Stimulated activated CD8-positive, alpha-beta memory T cell treated with anti-CD3 and anti-CD28 coated beads, Interleukin-12 subunit alpha, Interleukin-12 subunit beta, amount 100 ng/mL, for 24 hours (primary cell): ENCODE results near the gene MTM1.

Source experiments
- DNase-seq: peaks from one replicate; pipeline ENCODE4 v3.0.0-alpha.2; 2020; ENCODE audit errors: extremely low read depth

Gene MTM1

DNA sequence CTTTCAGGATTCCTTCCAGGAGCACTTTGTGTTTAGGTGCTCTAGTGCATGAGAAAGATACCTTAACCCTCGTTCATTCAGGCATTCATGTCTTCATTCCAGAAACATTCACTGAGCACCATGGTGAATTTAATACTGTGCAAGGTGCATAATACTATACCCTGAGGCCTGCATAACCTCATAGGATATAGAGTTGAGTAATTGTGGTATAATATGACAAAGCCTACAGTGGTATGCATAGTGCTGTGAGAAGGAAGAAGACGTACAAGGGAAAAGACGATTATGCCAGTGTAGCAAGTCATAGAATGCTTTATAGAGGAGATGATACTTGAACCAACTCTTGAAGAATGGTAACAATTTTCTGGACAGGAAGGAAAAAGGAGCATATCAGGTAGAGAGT, 34.3 kb downstream of the MTM1 start:
- no peak for DNase-seq

DNA sequence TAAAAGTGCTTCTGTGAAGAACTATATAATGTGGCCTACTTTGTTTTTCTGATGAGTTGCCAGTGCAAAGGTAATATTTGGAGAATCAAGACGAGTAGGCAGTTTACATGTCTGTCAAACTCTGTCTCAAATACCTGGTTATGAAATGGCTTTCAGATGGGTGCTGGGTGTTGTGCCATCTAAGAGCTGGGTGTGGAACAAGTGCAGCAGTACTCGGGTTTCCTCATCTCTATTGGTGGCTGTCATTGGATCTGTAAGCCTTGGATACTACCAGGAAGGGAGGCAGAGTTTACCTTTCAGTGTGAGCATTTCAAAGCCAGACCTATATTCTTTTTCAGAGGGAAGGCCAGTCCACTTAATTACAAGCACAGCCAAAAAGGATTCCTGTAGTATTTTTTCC, 37.2 kb downstream of the MTM1 start:
- DNase-seq = no peak

GRCh38 chrX:150607201-150607600, 38.8 kb downstream of the MTM1 start:
- DNase-seq = no peak

DNA sequence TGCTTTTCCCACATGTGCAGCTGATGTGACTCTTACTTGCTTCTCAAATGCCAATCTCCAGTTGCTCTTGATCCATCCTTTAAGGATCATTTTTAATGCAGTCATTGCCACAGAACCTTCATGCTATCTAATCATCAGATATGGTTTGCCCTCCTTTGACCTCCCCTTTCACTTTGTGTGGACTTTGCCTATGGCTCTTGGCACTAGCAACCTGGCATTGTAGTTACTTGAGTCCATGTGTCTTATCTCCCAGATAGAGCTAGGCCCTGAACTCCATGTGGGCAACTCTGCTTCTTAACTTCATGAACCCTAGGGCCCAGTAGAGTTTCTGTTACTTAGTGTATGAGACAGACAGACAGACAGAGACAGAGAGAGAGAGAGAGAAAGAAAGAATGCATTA, 41.6 kb downstream of the MTM1 start:
- no peak for DNase-seq

GRCh38 chrX:150610446-150610845, 42.0 kb downstream of the MTM1 start:
- no peak for DNase-seq

DNA sequence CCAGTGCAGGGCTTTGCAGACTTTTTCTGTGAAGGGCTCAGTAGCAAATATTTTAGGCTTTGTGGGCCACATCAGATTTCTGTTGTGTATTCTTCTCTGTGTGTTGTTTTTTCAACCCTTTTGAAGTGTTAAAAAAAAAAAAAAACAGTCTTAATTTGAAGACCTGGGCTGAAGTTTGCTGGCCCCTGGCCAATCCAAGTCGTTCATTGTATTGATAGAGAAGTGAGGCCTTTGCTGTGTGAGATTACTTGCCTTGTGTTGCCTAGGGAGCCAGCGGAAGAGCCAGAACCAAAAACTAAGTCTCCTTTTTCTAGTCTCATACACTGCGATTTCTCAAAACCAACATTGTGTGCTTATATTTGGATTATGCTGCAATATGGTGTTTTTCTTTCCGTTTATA, 46.9 kb downstream of the MTM1 start:
- DNase-seq = no peak

GRCh38 chrX:150616179-150616862, 47.9 kb downstream of the MTM1 start:
- no peak for DNase-seq

GRCh38 chrX:150616863-150617198, 48.4 kb downstream of the MTM1 start:
- no peak for DNase-seq

DNA sequence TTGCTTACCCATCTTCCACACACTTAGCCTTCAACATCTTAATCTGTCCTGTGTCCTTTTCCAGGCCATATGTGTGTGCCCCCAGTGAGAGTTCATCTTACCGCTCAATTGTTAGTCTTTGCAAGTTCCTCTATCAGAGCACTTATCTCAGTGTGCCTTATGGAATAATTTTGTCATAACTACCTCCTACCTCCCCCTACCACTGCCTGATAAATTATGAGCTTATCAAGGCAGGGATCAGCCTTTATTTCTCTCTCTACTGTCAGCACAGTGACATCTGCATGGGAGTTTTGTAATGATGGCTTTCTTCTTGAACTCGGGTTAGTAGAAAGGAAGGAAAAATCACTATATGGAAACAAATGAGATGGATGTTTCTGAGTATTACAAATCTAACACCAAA, 53.2 kb downstream of the MTM1 start:
- DNase-seq = no peak

- no peak for DNase-seq
Measured at GRCh38 chrX:150623583-150623982, 55.2 kb downstream of the MTM1 start.

DNA sequence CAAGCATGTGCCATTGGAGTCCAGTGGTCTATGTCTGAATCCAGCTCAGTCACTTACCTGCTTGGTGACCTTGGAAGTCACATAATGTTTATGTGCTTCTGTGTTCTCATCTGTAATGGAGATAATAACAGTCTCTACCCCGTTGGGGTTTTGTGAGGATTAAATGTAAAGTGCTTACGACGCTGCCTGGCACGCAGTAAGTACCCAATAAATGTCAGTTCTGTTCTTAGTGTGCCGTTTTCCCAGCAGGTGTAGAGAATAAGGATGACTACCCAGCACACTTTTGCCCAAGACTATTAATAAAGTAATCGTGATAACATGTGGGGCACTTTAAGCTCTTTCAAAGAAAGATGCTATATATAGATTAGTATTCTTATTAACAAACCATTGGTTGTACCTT, 56.7 kb downstream of the MTM1 start:
- DNase-seq = no peak

GRCh38 chrX:150625875-150626274, 57.5 kb downstream of the MTM1 start:
- DNase-seq = no peak

- DNase-seq = no peak
Measured at GRCh38 chrX:150627957-150628356, 59.5 kb downstream of the MTM1 start.

GRCh38 chrX:150635952-150636351, 67.5 kb downstream of the MTM1 start:
- no peak for DNase-seq

DNA sequence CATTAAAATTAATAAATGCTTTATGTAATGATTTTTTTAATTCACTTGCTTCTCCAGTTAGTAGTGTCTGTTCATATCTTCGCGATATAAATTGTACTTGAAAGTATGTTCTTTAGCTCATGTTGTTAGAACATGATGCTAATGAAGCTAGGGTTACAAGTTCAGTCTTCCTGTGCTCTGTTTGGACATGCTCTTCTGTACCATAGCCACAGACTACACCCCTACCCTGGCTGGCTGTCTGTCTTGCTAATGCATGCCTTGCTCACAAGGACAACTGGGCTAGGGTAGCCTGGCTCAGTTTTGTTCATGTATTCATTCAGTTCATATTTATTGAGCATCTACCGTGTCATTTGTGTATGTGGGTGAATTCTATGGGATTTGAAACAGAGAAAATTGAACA, 74.0 kb downstream of the MTM1 start:
- DNase-seq = no peak

GRCh38 chrX:150643271-150643670, 74.8 kb downstream of the MTM1 start:
- DNase-seq = no peak

GRCh38 chrX:150643958-150644357, 75.5 kb downstream of the MTM1 start:
- no peak for DNase-seq

- no peak for DNase-seq
Measured at GRCh38 chrX:150644422-150644821, 76.0 kb downstream of the MTM1 start.

GRCh38 chrX:150647331-150647730, 78.9 kb downstream of the MTM1 start:
- DNase-seq = no peak

- no peak for DNase-seq
Measured at GRCh38 chrX:150648296-150648940, 80.0 kb downstream of the MTM1 start.

GRCh38 chrX:150649096-150649870, 80.9 kb downstream of the MTM1 start:
- DNase-seq = no peak

- no peak for DNase-seq
Measured at GRCh38 chrX:150651906-150652305, 83.5 kb downstream of the MTM1 start.

GRCh38 chrX:150655788-150656187, 87.4 kb downstream of the MTM1 start:
- DNase-seq = no peak
